GM11168 (cell line): ENCODE measurements around the gene ATP6V1G2.

Source experiments
- in situ Hi-C: fragments of 300-500 bp; cut with MboI; formaldehyde crosslinking; loops from one replicate; pipeline ENCODE4 v1.12.0; 2022; ENCODE audit warnings: low sequenced_read_pairs; ENCODE audit not compliant: unreplicated experiment

Gene ATP6V1G2

GRCh38 chr6:31546339-31546957 is at the start of gene ATP6V1G2:
TSS of gene ATP6V1G2 (minus strand) at chr6:31546608. CDS start at chr6:31546559, 49 bp downstream.
- in situ Hi-C loops = loop anchor here (5.0 kb wide), 1 partner anchor 46 kb away; the partner anchor contains the start of gene NCR3

- in situ Hi-C loops = loop anchor here (5.0 kb wide), 1 partner anchor 45 kb away; the partner anchor contains the start of genes ATP6V1G2 and NFKBIL1
Observed at GRCh38 chr6:31592396-31592771, 46.0 kb upstream of the ATP6V1G2 start.

GRCh38 chr6:31590691-31591090 is 44.3 kb upstream of the ATP6V1G2 start:
- in situ Hi-C loops = loop anchor here (5.0 kb wide), 1 partner anchor 43 kb away; the partner anchor contains the start of genes ATP6V1G2 and NFKBIL1

DNA sequence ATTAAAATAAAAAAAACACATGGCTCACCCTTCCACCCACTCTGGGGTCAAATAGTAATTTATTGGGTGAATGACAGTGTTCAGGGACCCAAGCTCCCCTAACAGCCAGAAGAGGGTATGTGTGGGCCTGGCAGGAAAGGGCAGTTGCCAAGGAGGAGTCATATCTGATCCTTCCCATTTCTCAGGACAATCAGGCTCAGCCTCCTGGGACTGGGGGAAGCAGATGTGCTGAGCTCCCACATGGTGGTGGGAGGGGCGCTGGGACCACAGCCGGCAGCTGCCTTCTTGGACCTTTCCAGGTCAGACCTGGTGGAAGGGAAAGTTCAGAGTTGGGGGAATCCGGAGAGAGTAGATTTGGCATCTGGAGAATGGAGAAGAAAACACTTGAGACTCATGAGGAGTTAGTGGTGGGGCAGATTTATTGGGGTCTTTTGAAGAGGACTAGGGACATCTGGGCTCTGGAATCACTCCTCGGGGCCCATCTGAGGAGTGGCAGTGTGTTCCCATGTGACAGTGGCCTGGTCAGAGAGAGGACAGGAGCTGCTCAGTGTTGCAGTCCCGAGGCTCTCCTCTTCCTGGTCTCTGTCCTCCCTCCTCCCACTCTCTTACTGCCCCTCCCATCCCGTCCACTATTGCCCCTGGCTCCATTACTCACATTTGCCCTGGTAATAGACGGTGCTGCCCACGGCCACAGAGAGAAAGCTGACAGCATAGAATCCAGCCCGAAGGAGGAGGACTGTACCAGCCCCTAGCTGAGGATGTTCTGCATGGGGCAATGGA is 42.7 kb upstream of the ATP6V1G2 start:
- in situ Hi-C loops = no loop called here

GRCh38 chr6:31587791-31588777 is 41.7 kb upstream of the ATP6V1G2 start:
- in situ Hi-C loops = no loop called here

GRCh38 chr6:31586599-31587281 is 40.3 kb upstream of the ATP6V1G2 start:
- in situ Hi-C loops = no loop called here

- in situ Hi-C loops = no loop called here
Observed at GRCh38 chr6:31586008-31586407, 39.6 kb upstream of the ATP6V1G2 start, which contains the start of gene LST1. TSS of gene LST1 (plus strand) at chr6:31586277. CDS start at chr6:31587300, 1,023 bp downstream.

- in situ Hi-C loops = no loop called here
Observed at GRCh38 chr6:31585491-31585890, 39.1 kb upstream of the ATP6V1G2 start.

DNA sequence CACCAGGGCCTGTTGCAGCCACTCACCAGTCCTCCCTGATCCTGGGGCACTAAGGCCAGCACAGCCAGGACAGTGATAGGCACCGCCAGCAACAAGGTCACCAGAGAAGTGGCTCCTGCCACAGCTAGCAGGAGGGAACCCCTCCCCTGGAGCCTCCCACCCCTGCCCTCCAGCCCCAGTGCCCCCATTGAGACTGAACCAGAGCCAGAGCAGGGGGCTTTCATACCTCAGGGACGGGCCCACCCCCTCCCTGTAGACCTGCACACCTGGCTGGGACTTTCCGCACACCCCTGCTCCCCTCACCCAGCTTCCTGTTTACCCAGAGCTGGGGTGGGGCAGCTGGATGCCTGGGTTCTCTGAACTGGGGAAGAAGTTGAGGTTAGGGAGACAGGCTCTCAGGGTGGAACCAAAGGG is 35.8 kb upstream of the ATP6V1G2 start, which contains the start of gene LTB:
Gene LTB (minus strand): TSS at position 195 of the 414 bp plus-strand sequence. CDS start 7 bp downstream, at position 188.
- in situ Hi-C loops = no loop called here

GRCh38 chr6:31581434-31582229 is 35.2 kb upstream of the ATP6V1G2 start:
- in situ Hi-C loops = no loop called here

DNA sequence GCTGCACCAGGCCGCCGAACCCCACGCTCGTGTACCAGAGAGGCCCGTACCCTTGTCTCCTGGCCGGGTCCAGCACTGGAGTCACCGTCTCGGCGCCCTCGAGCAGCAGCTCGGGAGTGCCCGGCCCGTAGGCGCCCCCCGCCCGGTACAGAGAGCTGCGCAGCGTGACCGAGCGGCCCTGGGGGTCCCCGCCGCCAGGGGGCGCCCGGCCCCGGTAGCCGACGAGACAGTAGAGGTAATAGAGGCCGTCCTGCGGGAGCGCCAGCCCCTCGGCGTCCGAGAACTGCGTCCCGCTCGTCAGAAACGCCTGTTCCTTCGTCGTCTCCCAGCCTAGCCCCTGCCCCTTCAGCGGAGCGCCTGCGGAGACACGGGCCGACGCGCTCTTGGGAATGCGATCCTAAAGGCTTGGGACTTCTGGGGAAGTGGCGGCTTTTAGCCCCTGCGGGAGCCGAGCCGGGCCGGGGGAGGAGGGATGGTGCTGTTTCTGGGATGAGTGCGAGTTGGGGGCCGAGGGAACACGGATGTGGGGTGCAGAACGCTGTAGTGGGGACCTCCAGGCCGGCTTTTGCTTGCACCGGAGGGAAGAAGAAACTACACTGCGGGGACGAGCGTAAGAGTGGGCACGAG is 34.5 kb upstream of the ATP6V1G2 start:
- in situ Hi-C loops = no loop called here

DNA sequence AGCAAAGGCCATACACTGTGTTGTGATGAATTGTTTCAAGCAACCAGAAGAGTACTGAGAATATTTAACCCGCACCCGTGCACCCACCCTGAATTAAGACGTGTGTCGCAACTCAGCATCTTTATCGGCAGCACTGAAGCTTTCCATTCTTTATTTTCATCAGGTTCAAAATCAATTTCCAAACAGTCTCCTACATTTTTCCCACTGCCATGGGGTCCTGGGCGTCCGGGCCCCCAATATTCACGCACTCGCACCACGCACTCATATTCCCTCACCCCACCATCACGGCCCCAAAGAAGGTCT is 34.0 kb upstream of the ATP6V1G2 start:
- in situ Hi-C loops = no loop called here

- in situ Hi-C loops = no loop called here
Observed at GRCh38 chr6:31579546-31580437, 33.4 kb upstream of the ATP6V1G2 start.

- in situ Hi-C loops = no loop called here
Observed at GRCh38 chr6:31579119-31579505, 32.7 kb upstream of the ATP6V1G2 start.

DNA sequence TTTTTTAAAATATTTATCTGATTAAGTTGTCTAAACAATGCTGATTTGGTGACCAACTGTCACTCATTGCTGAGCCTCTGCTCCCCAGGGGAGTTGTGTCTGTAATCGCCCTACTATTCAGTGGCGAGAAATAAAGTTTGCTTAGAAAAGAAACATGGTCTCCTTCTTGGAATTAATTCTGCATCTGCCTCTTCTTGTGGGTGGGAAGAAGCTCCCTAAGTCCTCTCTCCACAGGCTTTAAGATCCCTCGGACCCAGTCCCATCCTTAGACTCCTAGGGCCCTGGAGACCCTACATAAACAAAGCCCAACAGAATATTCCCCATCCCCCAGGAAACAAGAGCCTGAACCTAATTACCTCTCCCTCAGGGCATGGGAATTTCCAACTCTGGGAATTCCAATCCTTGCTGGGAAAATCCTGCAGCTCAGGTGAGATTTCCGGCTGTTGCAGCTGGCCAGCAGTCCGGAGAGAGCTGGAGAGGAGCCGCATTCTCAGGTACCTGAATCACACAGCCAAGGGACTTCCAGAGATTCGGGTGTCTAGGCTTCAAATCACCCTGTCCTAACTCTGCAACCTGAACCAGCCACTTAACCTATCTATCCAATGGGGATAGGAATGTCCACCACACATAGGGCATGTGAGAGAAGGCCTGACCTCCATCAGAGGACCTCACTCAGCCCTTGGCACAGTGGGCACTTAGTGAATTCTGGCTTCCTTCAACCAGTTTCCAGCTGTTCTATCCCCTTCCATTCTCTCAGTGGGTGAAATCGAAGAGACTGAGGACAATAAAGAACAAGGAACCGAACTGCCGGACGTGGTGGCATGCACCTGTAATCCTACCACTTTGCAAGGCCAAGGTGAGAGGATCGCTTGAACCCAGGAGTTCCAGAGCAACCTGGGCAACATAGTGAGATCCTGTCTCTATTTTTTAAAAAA is 32.0 kb upstream of the ATP6V1G2 start:
- in situ Hi-C loops = no loop called here

- in situ Hi-C loops = no loop called here
Observed at GRCh38 chr6:31577579-31577966, 31.2 kb upstream of the ATP6V1G2 start.
